Psoas muscle (tissue), 8 donors: ENCODE data around the gene ROR2. TPM values are rescaled to one million over a fixed set of nuclear protein-coding genes. Genes with fewer than 3 reads are reported as not detected.

Experiments
- ATAC-seq, 4 donors: fragments of 200-7000 bp; cut with Tn5 transposase; one replicate each; pipeline ENCODE4 v1.9.1; 2020; ENCODE audit warnings: moderate library complexity in 3 of 4, mild to moderate bottlenecking in 2 of 4
- DNase-seq, 2 donors: peaks; one replicate each; pipeline ENCODE4 v3.0.0-alpha.2; 2020
- H3K27ac ChIP-seq: fragments of 200-600 bp; one replicate; pipeline ENCODE4 v1.8.0; 2022
- H3K27me3 ChIP-seq, 3 donors: fragments of 200-600 bp in 1 of 3; one replicate each; pipeline versions ENCODE4 v1.6.1 to v1.8.0; 2013 to 2022; ENCODE audit warnings: low read length in 2 of 3, mild to moderate bottlenecking in 2 of 3, moderate library complexity in 1 of 3; ENCODE audit not compliant: insufficient read depth in 3 of 3
- H3K36me3 ChIP-seq, 2 donors: fragments of 200-600 bp in 1 of 2; one replicate each; pipeline versions ENCODE4 v1.6.1 to v1.8.0; 2013 to 2022; ENCODE audit warnings: low read depth in 1 of 2, mild to moderate bottlenecking in 1 of 2, moderate library complexity in 1 of 2; ENCODE audit not compliant: insufficient read depth in 1 of 2
- H3K4me1 ChIP-seq: fragments of 200-600 bp; one replicate; pipeline ENCODE4 v1.8.0; 2022
- H3K4me3 ChIP-seq: fragments of 200-600 bp; one replicate; pipeline ENCODE4 v1.8.0; 2022; ENCODE audit warnings: mild to moderate bottlenecking
- H3K9me3 ChIP-seq: fragments of 200-600 bp; one replicate; pipeline ENCODE4 v1.8.0; 2022
- WGBS, 3 donors: extraction: QIAGEN DNeasy Blood & Tissue Kit; methylation state at CpG; one replicate each; pipeline versions ENCODE4 v1.1.6 to v1.1.7; 2013; 5-methylcytosine and 5-hydroxymethylcytosine counted together
- intact Hi-C, 2 donors: fragments of 100-400 bp; cut with DNase I; formaldehyde crosslinking; loops; one replicate each; pipeline versions ENCODE4 v1.11.0 to v1.14.2; 2022
- polyA plus RNA-seq, 3 donors: library from polyadenylated mRNA; stranded (reverse); fragments of 200-250 nt; gene quantifications; one replicate each; pipeline ENCODE4 v1.2.3, GENCODE V29; 2013
- total RNA-seq, 4 donors: library from RNA; stranded (reverse); fragmentation: NEBNext Ultra II Directional in 2 of 4; extraction: Animal tissue kit (Norgen Biotek cat#: 25700) in 2 of 4; gene quantifications; one replicate each; pipeline versions ENCODE4 v1.2.1 to v1.2.4, GENCODE V29; 2021 to 2023
- TF ChIP-seq, protein P1 (sequence below): fragments of 200-600 bp; IDR thresholded peaks from one replicate; pipeline ENCODE4 v1.8.0; 2022; ENCODE audit warnings: antibody characterized with exemption
- donor health status: healthy with polysubstance abuse.
- donor health status: DM: no; HTN: no; CAD: no; lungs with moderate emphysema.
- donor health status: Bipolar disorder and iron deficiency.
- donor health status: healthy.
- donor health status: DM: yes; HTN: yes; CAD: no.
- donor health status: DM: no; HTN: no; CAD: no.
- donor health status: DM: no; HTN: no; CAD: no.
- donor health status: DM: yes; HTN: yes; CAD: no.

ROR2 gene
- total and polyA plus RNA-seq, 7 donors: 0.05 to 0.52 (median 0.15) TPM

- H3K9me3 ChIP-seq: no peaks in the 10 kb centered on the region
- H3K36me3 ChIP-seq: no peaks in the 10 kb centered on the region
- WGBS, 3 donors: 89 to 91% (median 89%) methylated on average over 18 of the region's 18 CpGs
- H3K4me3 ChIP-seq: no peak overlapping the region
- DNase-seq (no peak), ATAC-seq (no peak)
- intact Hi-C loops: no loop called here
- no peak overlapping the region for H3K27ac ChIP-seq
- H3K4me1 ChIP-seq: no peaks in the 10 kb centered on the region
- H3K27me3 ChIP-seq: no peaks in the 10 kb centered on the region
- TF ChIP-seq, protein P1, sequence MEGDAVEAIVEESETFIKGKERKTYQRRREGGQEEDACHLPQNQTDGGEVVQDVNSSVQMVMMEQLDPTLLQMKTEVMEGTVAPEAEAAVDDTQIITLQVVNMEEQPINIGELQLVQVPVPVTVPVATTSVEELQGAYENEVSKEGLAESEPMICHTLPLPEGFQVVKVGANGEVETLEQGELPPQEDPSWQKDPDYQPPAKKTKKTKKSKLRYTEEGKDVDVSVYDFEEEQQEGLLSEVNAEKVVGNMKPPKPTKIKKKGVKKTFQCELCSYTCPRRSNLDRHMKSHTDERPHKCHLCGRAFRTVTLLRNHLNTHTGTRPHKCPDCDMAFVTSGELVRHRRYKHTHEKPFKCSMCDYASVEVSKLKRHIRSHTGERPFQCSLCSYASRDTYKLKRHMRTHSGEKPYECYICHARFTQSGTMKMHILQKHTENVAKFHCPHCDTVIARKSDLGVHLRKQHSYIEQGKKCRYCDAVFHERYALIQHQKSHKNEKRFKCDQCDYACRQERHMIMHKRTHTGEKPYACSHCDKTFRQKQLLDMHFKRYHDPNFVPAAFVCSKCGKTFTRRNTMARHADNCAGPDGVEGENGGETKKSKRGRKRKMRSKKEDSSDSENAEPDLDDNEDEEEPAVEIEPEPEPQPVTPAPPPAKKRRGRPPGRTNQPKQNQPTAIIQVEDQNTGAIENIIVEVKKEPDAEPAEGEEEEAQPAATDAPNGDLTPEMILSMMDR: no peak
These were observed 97.2 kb downstream of the ROR2 start for GRCh38 chr9:91852801-91853347.

GRCh38 chr9:91849694-91850093, 100.3 kb downstream of the ROR2 start:
- H3K27ac ChIP-seq: no peak overlapping the region
- WGBS, 3 donors: 87 to 96% (median 93%) methylated on average over 3 of the region's 3 CpGs
- no peaks in the 10 kb centered on the region for H3K4me1 ChIP-seq
- H3K9me3 ChIP-seq: no peaks in the 10 kb centered on the region
- no peak for DNase-seq
- no peak for ATAC-seq
- intact Hi-C loops: no loop called here
- no peaks in the 10 kb centered on the region for H3K27me3 ChIP-seq
- H3K36me3 ChIP-seq: no peaks in the 10 kb centered on the region
- H3K4me3 ChIP-seq: no peak overlapping the region
- TF ChIP-seq, protein P1: no peak

DNA sequence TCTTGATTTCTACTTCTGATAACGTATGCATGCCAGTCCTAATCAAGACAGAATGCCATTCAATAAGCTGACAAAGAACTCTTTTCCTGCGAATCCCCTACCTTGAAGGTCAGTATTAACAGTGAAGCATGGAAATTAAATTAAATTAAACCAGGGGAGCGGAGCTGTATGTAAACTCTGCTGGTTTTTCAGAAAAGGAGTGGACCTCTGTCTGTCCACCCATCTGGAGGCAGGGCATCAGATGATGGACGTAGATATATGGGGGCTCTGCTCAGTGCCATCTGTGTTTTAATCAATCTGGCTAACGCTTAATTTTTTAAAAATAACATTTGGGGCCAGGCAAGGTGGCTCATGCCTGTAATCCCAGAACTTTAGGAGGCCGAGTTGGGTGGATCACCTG, 101.9 kb downstream of the ROR2 start:
- Histone ChIP-seq H3K36me3 (no peaks in the 10 kb centered on the region), H3K4me3 (no peak overlapping the region), H3K9me3 (no peaks in the 10 kb centered on the region), H3K27me3 (peaks cover 0 to 6% (median 0%) of the 10 kb centered on the region in 3 donors), H3K27ac (no peak overlapping the region), H3K4me1 (no peaks in the 10 kb centered on the region)
- TF ChIP-seq, protein P1: no peak
- 77 to 84% (median 82%) methylated on average over 6 of the region's 6 CpGs for WGBS, 3 donors
- ATAC-seq (no peak), DNase-seq (no peak)
- intact Hi-C loops: no loop called here

- intact Hi-C loops: no loop called here
- Histone ChIP-seq H3K4me3 (no peak overlapping the region), H3K27ac (no peak overlapping the region), H3K36me3 (no peaks in the 10 kb centered on the region), H3K9me3 (no peaks in the 10 kb centered on the region), H3K27me3 (peaks cover 0 to 10% (median 0%) of the 10 kb centered on the region in 3 donors), H3K4me1 (no peaks in the 10 kb centered on the region)
- TF ChIP-seq, protein P1: no peak
- no peak for DNase-seq
- no peak for ATAC-seq
- WGBS, 3 donors: 33 to 46% (median 42%) methylated on average over 13 of the region's 13 CpGs
These were observed 102.4 kb downstream of the ROR2 start for GRCh38 chr9:91847581-91848091.

DNA sequence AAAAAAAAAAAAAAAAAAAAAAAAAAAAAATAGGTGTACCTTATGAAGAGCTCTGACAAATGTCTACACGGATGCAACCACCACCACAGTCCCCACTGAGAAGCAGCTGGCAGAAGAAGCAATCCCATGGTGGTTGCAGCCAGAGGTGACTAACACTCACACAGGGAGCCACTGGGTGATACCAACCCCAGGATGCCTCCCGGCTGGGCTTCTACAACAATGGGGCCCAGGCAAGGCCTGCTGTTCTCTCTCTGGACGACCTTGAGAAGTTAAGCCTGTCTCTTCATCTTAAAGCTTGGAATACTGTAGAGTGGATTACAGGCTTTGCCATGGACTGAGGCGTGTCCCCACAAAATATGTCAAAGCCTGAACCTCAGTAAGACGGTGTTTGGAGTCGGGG, 104.1 kb downstream of the ROR2 start:
- H3K4me1 ChIP-seq: no peaks in the 10 kb centered on the region
- DNase-seq: no peak
- intact Hi-C loops: no loop called here
- TF ChIP-seq, protein P1: no peak
- no peak for ATAC-seq
- no peaks in the 10 kb centered on the region for H3K36me3 ChIP-seq
- no peak overlapping the region for H3K27ac ChIP-seq
- 86 to 94% (median 86%) methylated on average over 6 of the region's 6 CpGs for WGBS, 3 donors
- peaks cover 0 to 10% (median 0%) of the 10 kb centered on the region in 3 donors for H3K27me3 ChIP-seq
- H3K4me3 ChIP-seq: no peak overlapping the region
- no peaks in the 10 kb centered on the region for H3K9me3 ChIP-seq
